Globus pallidus (tissue), 1 donor: ENCODE data around the gene ANAPC1.
"Not testable (repeated sequence)": the region's sequence is repeated elsewhere in the genome, so short reads cannot be mapped to it uniquely, and the experiment has no call there.

Experiments used
- DNase-seq: peaks from one replicate; pipeline ENCODE4 v3.0.0-alpha.2; 2015; ENCODE audit warnings: low spot score

Gene ANAPC1

GRCh38 chr2:111905475-111905869 is 21.5 kb upstream of the ANAPC1 start:
- DNase-seq = not testable (repeated sequence)

- no peak for DNase-seq
Observed at GRCh38 chr2:111904726-111905474, 20.9 kb upstream of the ANAPC1 start.

GRCh38 chr2:111903930-111904439 is 20.0 kb upstream of the ANAPC1 start:
- no peak for DNase-seq

GRCh38 chr2:111903516-111903915 is 19.5 kb upstream of the ANAPC1 start:
- no peak for DNase-seq

- DNase-seq = no peak
Observed at GRCh38 chr2:111900859-111901258, 16.9 kb upstream of the ANAPC1 start.

- no peak for DNase-seq
Observed at GRCh38 chr2:111898703-111899514, 14.9 kb upstream of the ANAPC1 start.

- peak; percentile 73 for DNase-seq
Observed at GRCh38 chr2:111897924-111898702, 14.1 kb upstream of the ANAPC1 start, which contains the start of gene MERTK. Gene MERTK (plus strand): TSS chr2:111898607. CDS start chr2:111898736, 129 bp downstream.

GRCh38 chr2:111897630-111897923 is 13.6 kb upstream of the ANAPC1 start:
- DNase-seq = no peak

- DNase-seq = no peak
Observed at GRCh38 chr2:111896576-111896975, 12.6 kb upstream of the ANAPC1 start.

- no peak for DNase-seq
Observed at GRCh38 chr2:111896024-111896423, 12.0 kb upstream of the ANAPC1 start.

- DNase-seq = no peak
Observed at GRCh38 chr2:111884592-111884964, 585 bp upstream of the ANAPC1 start.

- not testable (repeated sequence) for DNase-seq
Observed at GRCh38 chr2:111872806-111873205, 11.2 kb downstream of the ANAPC1 start.

GRCh38 chr2:111865124-111865523 is 18.9 kb downstream of the ANAPC1 start:
- DNase-seq = not testable (repeated sequence)

- DNase-seq = not testable (repeated sequence)
Observed at GRCh38 chr2:111860005-111860404, 24.0 kb downstream of the ANAPC1 start.

GRCh38 chr2:111852544-111852943 is 31.4 kb downstream of the ANAPC1 start:
- not testable (repeated sequence) for DNase-seq

GRCh38 chr2:111850646-111851045 is 33.3 kb downstream of the ANAPC1 start:
- not testable (repeated sequence) for DNase-seq

- DNase-seq = not testable (repeated sequence)
Observed at GRCh38 chr2:111839625-111840282, 44.2 kb downstream of the ANAPC1 start.

- not testable (repeated sequence) for DNase-seq
Observed at GRCh38 chr2:111838992-111839391, 45.0 kb downstream of the ANAPC1 start.

- not testable (repeated sequence) for DNase-seq
Observed at GRCh38 chr2:111834221-111834620, 49.8 kb downstream of the ANAPC1 start.

GRCh38 chr2:111830479-111830878 is 53.5 kb downstream of the ANAPC1 start:
- DNase-seq = not testable (repeated sequence)

- not testable (repeated sequence) for DNase-seq
Observed at GRCh38 chr2:111828217-111828766, 55.7 kb downstream of the ANAPC1 start.
